Ovary (tissue), 3 donors: Measurements from ENCODE around the gene GLYR1.

Source experiments
- CTCF ChIP-seq, 3 donors: fragments of 450-650 bp in 2 of 3; fragments of 200-600 bp in 1 of 3; IDR thresholded peaks; one replicate each; pipeline versions ENCODE4 v1.5.1 to v1.8.0; 2016 to 2022; ENCODE audit warnings: antibody characterized with exemption in 3 of 3, mild to moderate bottlenecking in 1 of 3
- POLR2A ChIP-seq: fragments of 450-650 bp; IDR thresholded peaks from one replicate; pipeline ENCODE4 v1.6.1; 2017; ENCODE audit warnings: antibody characterized with exemption, mild to moderate bottlenecking, moderate library complexity
- donor health status: DM: no; HTN: no; CAD: no.

DNA sequence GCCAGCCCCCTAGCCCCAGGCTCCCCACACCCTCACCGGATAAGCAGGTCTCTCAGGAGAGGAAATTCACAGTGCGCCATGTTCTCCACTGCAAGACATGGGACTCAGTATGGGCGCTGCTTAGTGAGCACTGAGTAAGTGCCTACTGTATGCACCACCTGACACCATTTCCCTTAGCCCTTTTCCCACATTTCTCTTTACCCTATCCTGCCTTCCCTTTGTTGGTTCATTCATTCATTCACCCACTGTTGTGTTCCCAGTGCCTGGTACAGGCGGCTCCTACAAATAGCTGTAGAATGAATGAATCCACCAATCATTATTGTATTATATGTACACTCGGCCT, 69.1 kb downstream of the GLYR1 start:
- TF ChIP-seq CTCF (IDR thresholded peaks at IDR 0.05) (no peak), POLR2A (no peak)
